HG02938 (cell line): ENCODE measurements around the gene AK1.

Source experiments
- ATAC-seq: cut with Tn5 transposase; IDR thresholded peaks from one replicate; pipeline ENCODE4 v1.9.1; 2021; ENCODE audit warnings: mild to moderate bottlenecking, moderate library complexity; ENCODE audit not compliant: unreplicated experiment

Gene AK1, protein sequence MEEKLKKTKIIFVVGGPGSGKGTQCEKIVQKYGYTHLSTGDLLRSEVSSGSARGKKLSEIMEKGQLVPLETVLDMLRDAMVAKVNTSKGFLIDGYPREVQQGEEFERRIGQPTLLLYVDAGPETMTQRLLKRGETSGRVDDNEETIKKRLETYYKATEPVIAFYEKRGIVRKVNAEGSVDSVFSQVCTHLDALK

DNA sequence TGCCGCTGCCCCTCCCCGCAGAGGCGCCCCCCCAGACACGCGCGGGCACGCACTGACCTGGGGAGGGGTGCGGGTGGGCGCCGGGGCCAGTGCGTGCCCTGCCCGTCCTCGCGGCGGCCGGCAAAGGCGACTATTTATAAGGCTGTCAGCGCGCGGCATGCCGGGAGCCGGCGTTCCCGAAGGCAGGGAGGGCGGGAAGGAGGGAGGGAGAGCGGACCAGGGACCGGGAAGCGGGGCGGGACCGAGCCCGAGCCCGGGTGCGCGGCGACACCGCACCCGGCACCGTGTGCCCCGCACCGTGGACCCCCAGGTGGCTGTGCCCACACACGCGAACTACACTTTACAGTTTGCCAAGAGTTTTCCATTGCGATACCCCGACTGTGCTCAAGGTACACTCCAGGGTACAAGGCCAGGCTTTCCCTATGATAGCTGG is at the start of gene AK1:
Gene AK1 (minus strand): TSS at position 110 of the 433 bp plus-strand sequence. CDS start 3,058 bp downstream, outside the sequence.
- ATAC-seq = no peak

DNA sequence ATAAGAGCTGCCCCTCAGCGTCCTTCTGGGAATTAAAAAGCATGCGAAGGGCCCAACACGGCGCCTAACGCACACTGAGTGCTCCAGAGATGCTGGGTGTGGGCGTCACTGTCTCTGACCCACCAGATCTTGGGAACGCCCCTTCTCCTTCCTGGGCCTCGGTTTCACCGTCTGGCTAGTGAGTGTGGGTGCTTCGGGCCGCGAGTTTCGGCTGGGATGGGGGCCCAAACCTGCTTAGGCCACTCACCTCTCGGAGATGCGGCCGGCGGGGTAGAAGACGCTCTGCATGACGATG is 49.4 kb upstream of the AK1 start:
- ATAC-seq = no peak

DNA sequence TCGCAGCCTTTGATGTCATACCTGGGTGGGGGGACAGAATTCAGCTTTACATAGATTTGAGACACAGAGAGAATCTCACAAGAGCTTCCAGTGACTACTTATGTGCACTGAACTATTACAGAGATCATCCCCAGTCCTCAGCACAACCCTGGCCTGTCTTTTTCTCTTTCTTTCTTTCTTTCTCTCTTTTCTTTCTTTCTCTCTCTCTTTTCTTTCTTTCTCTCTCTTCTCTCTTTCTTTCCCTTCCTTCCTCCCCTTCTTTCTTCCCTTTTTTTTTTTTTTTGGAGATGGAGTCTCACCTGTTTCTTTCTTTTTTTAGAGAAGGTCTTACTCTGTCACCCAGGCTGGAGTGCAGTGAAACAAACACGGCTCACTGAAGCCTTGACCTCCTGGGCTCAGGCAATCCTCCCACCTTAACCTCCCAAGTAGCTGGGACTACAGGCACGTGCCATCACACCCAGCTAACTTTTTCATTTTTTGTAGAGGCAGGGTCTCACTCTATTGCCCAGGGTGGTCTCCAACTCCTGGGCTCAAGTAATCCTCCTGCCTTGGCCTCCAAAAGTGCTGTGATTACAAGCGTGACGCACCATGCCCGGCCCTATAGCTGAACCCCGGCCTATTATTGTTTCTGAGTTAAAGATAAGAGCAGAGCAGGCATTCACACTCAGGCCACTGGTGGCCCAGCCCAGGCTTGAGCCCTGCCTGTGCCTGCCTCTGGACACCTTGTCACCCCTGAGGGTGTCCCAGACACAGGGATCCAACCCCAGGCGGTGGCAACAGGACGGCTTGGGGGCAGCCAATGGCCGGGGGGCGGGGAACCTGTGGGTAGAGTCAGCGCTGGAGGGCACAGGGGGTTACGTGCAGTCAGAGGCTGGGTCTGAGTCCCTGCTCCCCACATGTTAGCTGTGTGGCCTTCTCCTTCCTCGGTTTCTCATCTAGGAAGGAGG is 48.8 kb upstream of the AK1 start:
- ATAC-seq = no peak

DNA sequence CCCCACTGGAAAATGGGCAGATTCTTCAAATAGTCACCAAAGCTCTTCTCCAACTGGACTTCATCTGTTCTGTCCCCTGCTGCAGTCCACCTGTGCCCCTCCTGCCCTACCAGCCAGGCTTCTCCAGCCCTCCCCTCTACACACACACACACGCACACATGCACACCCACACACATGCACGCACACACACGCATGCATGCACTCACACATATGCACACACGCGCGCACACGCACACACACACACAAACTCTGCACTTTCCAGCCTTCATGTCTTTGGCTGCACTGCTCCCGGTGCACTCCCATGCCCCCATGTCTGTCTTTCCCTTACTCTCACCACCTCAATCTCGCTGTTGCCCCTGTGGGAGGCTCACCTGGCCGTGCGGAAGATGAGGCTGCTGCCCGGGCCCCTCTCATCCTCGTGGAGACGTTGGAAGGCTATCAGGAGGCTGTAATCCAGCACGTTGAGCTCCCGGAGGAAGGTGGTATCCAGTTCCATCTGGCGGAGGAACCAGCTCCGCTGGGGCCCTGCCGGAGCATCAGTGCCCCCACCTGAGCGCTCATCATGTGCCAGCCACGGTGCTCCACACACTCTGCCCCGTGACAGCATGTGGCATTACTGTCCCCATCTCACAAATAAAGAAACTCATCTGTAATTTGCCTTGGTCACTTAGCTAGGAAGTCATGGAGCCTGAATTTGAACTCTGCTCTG is 47.4 kb upstream of the AK1 start:
- ATAC-seq = no peak

DNA sequence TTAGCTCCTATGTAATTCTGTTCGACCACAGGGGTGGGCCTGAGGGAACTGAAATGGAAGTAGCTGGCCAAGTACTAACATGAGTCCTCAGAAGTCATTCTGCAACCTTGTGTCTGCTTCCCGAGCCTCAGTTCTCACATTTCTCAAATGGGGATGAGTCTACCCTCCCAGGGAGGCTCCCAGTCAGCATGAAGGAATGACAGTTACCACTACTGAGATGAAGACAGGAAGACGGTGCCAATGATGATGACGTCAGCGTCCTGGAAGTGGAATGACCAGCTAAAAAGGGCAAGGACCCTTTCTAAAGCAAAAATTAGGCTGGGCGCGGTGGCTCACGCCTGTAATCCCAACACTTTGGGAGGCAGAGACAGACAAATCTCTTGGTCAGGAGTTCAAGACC is 46.3 kb upstream of the AK1 start:
- no peak for ATAC-seq

DNA sequence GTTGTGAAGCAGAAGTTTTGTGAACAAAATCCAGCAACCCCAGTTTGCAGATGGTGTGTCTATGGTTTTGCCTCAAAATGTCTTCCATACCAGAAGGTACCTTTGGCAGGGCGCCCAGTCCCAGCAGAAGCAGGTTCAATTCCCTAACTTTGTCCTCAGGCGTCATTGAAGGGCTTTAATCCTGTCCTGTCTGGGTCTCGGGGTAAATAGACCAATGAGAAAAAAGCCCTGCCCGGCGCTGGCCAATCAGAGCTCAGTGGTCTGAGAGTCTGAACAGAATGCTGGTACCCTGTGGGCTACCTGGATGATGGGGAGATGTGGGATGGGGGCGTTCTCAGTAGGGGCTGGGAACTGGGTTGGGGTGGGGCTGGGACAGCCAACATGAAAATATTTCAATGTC is 45.6 kb upstream of the AK1 start:
- no peak for ATAC-seq

DNA sequence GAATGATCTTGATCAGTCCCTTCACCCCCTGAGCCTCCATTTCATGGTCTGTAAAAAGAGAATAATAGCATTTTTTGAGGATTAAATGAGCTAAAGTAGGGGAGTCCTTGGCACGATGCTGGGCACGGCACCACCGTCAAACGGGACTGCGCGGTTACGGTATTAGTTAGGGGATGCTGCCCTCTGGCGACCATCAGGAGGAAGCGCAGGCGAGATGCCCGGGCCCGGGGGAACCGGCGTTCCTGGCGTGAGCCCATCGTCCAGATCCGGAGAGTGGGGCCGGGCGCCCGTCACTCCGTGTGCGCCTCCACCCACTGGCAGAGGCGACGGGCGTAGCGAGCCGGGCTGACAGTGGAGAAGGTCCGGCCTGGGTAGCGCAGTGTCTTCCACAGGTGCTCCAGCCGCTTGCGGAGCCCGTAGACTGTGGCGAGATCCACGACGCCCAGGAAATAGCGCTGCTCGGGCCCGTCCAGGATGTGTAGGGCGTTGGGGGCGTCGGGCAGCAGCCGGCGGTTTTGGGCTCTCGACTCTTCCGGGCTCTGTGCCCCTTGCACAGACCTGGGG is 44.2 kb upstream of the AK1 start:
- ATAC-seq = no peak

DNA sequence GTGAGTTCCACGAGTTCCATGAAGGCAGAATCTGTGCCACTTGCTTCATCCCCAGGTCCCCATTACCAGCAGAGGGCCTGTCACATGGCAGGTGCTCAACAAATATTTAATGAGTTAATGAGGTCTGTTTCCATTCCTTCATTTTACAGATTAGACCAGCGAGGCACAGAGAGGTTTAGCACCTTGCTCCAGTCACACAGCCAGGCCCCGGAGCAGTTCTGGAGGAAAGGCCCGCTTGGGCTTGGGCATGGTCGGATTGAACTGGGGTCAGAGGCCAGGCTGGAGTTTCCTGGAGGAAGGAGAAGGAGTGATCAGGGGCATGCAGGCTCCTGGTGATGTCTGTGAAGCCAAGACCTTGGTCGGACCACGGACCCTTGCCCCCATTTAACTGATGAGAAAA is 43.3 kb upstream of the AK1 start:
- no peak for ATAC-seq

DNA sequence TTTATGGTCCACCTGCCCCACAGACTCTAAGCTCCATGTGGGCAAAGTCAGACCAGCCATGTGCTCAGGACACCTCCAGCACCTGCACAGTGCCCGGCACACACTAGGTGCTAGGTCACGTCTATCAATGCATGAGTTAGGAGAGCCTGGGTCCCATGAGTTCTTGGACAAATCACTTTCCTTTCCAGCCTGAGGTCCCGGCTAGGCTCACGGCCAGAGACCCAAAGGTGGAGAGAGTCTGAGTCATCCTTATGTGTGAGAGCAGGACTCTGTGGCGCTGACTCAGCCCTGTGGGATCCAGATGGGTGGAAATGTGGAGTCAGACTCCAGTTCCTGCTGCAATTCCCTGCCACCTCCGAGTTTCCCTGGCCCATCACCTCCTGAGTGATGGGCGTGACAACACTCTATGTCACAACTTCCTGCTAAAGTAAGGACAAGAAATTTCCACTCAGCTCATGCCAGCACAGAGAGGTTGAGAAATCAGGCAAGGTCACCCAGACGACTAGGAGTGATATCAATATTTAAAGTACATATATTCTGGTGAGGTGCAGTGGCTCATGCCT is 41.9 kb upstream of the AK1 start:
- ATAC-seq = no peak

DNA sequence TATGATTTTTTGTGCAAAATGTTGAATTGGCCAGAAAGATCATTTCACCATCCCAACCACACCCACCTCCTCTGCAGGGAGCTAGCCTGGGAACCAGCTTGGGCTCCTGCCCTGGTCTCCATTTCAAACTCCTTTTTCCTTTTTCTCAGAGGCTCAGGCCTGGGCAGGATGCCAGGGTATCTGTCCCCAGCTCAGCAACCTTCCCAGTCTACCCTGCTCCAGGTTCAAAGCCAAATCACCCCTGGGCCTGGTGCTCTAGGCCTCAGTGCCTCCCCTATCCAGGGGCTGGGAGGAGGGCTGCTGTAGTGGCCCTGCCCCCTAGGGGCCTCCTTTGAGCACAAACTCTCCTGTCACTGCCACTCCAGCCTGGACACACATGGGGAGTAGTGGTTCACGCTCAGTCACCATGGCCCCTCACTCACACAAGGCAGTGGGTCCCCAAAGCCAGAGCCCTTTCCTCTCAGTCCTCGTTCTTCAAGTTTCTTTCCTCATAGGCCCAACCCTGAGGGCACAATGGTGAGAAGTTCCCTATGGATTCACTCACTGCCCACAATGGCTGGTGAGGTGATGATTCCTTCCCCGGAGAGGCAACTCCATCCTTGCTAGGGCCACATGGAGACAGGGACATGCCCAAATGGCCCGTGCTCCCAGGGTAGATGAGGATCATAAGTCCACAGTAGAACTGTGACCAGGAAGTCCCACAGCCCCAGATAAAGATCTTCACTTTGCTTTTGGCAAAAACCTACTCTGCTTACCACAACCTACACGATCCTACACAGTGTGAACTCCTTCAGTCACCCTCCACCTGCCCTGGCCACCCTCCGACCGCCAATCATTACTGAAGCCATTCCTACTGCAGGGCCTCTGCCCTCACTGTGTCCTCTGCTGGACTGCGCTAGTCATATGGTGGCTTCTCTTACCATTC is 41.0 kb upstream of the AK1 start:
- no peak for ATAC-seq

DNA sequence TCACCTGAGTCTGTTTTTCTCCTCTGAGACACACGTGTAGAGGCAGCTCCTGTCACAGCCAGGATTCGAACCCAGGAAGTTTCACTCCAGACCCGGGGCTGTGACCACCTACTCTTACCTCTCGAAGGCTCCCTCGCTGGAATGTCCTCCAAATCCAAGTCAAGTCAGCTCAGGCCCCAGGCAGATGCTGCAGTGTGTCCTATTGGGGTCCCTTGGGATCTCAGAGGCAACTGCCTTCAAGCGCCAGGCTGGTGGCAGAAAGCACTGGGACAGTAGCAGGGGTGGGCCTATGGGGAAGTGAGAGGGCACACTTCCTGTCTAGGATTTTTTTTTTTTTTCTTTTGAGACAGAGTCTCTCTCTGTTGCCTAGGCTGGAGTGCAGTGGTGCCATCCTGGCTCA is 40.1 kb upstream of the AK1 start:
- no peak for ATAC-seq

DNA sequence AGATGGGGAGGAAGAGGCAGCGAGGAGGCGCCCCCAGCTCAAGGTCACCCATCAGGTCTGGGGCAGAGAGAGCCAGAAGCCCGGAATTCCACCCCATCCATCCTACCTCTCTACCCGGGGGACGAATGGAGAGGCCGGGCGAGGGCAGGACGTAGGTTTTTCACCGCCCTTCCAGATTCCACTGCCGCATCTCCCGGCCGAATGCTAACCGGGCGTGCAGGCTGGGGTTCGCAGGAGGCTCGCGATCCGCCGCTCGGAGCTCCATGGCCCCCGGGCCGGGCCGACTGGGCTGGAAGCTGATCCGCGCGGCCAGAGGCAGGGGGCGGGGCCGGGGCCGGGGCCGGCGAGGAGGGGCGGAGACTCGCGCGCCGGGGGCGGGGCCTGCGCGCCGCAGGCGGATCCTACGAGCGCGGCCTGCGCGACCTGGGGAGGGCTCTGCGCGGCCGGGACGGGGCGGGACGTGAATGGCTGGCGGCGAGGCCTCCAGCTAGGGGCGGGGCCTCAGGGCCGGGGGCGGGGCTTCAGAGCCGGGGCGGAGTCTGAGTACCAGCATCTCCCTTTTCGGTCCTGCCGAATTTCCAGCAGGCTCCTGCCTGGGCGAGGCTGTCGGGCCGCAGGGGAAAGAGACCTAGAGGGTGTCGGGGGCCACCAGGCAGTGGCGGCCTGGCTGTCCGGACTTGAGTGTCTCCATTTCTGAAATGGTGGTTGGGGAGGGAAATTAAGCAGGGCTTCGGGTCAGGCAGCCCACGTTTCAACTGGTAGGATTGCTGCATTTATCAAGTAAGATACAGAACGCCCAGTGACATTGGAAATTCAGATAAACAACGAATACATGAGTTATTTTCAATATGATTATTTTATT is 39.5 kb upstream of the AK1 start, which contains the start of gene ST6GALNAC4:
Gene ST6GALNAC4 (minus strand): TSS at position 322 of the 862 bp plus-strand sequence. CDS start 622 bp downstream, outside the sequence.
- peak; percentile 43 for ATAC-seq

DNA sequence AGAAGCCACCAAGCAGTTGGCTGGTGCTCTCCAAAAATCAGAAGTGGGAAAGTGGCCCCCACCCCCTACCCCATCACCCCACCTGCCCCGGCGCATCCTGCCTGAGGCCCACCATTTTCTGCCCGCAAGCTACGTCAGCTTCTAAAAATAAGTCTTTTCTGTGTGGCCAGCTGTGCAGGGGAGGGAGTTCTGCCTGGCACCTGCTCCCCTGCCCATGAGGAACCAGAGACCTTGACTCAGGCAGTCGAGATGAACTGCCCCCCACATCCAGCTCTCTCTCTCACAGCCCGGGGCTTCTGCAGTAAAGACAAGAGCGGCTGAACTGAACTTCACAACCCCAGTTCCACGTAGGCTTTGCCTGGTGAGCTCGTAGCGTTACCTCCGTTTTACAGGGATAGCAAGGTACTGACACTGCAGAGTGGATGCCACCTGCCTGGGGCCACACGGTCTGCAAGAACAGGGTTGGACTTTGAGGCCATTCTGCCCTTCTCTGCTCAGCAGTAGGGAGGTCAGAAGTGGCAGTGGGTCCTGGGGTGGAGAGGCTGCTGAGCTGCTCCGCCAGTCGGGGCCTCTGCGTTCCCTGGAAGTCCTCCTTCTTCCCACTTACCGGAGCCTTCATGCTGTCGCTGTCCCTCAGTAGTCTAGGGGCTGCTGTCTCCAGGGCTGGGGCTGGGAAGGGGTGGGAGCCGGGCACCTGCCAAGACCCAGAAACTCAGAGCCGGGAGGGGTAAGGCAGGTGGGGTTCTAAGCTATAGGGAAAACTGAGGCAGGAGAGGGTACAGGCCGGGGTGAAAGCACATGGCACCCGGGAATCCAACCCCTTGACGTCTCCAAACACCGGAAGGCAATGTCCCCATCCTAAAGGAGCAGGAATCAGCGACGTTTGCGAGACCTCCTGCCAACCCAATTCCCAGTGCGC is 38.6 kb upstream of the AK1 start:
- no peak for ATAC-seq

DNA sequence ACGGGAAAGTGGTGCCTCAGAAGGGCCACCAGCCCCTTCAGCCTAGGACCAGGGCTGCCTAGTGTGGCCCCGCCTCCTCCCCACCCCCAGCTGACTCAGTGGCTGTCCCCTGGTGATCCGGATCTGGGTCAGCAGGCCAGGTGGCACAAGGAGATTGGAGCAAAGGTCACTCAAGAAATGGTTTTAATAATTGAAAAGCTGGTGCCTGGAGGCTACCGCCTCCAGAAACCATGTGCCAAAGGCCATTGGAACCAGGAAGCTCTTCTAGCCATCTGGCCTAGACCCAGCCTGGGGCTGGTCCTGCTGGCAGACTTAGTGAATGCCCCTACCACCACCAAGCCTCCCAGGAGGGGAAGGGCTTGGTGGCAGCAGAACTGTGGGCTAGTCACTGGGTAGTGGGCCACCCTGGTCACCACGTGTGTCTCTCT is 37.9 kb upstream of the AK1 start:
- no peak for ATAC-seq

DNA sequence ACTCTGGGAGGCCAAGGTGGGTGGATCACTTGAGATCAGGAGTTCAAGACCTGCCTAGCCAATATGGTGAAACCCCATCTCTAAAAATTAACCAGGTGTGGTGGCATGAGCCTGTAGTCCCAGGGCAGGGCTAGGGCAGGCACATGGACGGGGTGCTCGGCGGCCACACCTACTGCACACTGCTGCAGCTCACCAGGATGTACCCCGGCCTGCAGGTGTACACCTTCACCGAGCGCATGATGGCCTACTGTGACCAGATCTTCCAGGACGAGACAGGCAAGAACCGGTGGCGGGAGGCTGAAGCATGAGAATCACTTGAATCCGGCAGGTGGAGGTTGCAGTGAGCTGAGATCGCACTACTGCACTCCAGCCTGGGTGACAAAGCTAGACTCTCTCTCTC is 36.2 kb upstream of the AK1 start:
- ATAC-seq = no peak

DNA sequence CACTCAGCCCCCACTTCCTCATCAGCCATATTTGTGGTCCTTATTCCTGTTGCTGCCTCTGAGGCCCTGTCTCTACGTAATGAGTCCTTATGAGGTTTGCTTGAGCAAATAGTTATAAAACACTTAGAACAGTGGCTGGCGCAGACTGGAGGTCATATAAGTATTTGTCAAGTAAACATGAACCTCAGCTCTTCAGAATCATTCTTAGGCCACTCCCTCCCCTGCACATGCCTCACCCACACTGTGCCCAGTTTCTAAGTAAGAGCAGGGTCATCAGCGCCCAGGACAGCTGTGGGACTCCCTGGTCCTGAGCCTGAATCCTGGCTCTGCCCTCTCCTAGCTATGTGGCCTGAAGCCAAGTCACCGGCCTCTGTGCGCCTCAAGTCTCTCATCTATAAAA is 35.4 kb upstream of the AK1 start:
- ATAC-seq = no peak

DNA sequence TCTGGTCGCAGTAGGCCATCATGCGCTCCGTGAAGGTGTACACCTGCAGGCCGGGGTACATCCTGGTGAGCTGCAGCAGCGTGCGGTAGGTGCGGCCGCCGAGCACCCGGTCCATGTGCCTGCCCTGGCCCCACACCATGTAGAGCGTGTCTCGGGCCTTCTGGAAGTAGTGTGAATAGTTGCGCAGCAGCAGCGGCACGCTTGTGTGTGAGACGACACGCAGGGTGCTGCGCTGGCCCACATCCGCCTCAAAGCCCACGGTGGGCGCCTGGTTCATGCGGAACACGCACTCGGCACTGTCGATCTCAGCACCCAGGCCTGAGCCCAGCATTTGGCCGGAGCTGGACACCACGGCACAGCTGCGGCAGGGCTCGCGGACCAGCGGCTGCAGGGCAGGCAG is 34.8 kb upstream of the AK1 start:
- no peak for ATAC-seq

DNA sequence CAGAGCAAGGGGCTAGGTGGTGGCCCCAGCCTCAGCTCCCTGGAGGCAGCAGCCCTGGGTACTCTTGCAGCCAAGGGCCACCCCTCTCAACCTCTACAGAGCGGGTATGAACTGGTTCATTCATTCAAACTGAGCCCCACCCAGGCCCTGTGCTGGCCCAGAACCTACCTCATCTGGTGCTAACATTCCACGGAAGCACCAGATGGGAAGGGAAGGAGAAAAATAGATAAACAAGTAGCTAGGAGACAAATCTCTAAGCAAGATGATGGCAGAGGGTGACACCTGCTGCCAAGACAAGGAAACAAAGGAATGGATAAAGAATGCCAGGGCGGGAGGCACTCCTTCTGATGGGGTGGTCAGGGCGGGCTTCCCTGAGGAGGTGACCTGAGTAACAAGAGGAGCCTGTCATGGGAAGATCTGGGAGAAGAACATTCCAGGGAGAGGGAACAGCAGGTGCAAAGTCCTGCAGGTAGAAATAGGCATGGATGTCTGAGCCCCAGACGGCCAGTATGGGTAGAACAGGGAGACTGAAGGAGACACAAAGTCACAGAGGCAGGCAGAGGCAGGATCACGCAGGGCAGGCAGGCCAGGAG is 33.2 kb upstream of the AK1 start:
- ATAC-seq = no peak
